Cardiac septum (tissue), 1 donor: ENCODE measurements around the gene TAF4. TPM values are rescaled to one million over a fixed set of nuclear protein-coding genes. Genes with fewer than 3 reads are reported as not detected.
A peak's percentile ranks its signal among the peaks of the same experiment; 100 is the strongest.
"Not testable (repeated sequence)": the region's sequence is repeated elsewhere in the genome, so short reads cannot be mapped to it uniquely, and the experiment has no call there.

ENCODE experiments used
- DNase-seq: peaks from one replicate; pipeline ENCODE4 v3.0.0-alpha.2; 2020; ENCODE audit warnings: low spot score
- intact Hi-C: fragments of 100-400 bp; cut with DNase I; formaldehyde crosslinking; loops from one replicate; pipeline ENCODE4 v1.14.0; 2022
- long read RNA-seq: library from polyadenylated mRNA; unstranded; transcript quantifications from one replicate; pipeline ENCODE4 v2.0.0, GENCODE V29; 2021
- total RNA-seq: library from RNA; stranded (reverse); fragmentation: NEBNext Ultra II Directional; extraction: Animal tissue kit (Norgen Biotek cat#: 25700); gene quantifications from one replicate; pipeline ENCODE4 v1.2.1, GENCODE V29; 2021
- donor health status: DM: no; HTN: no; CAD: no.

The TAF4 gene
- total RNA-seq, result 13.6 TPM
- long read RNA-seq, full-length matches to known transcripts, result 1 of 7 reads
- long read RNA-seq, partial matches to known transcripts, result 3 of 7 reads
- long read RNA-seq, other reads (novel, unspliced or antisense), result 3 of 7 reads

GRCh38 chr20:62065674-62066338 lies at the start of gene TAF4:
TSS of gene TAF4 (minus strand) at chr20:62065881. CDS start at chr20:62065810, 71 bp downstream.
- intact Hi-C loops, result loop anchor here (2.0 kb wide), 1 partner anchor 57 kb away; the partner anchor contains the start of gene LSM14B
- peak; percentile 90 for DNase-seq

- intact Hi-C loops, result no loop called here
- DNase-seq, result no peak
Measured at GRCh38 chr20:62114894-62115293, 49.2 kb upstream of the TAF4 start.

- DNase-seq, result no peak
- intact Hi-C loops, result no loop called here
Measured at GRCh38 chr20:62112368-62112767, 46.7 kb upstream of the TAF4 start.

- intact Hi-C loops, result no loop called here
- DNase-seq, result no peak
Measured at GRCh38 chr20:62111148-62111547, 45.5 kb upstream of the TAF4 start.

GRCh38 chr20:62105592-62105991 lies 39.9 kb upstream of the TAF4 start:
- DNase-seq, result no peak
- intact Hi-C loops, result no loop called here

GRCh38 chr20:62104791-62105345 lies 39.2 kb upstream of the TAF4 start:
- intact Hi-C loops, result no loop called here
- no peak for DNase-seq

- intact Hi-C loops, result no loop called here
- no peak for DNase-seq
Measured at GRCh38 chr20:62104234-62104789, 38.6 kb upstream of the TAF4 start.

- intact Hi-C loops, result no loop called here
- DNase-seq, result no peak
Measured at GRCh38 chr20:62103508-62104233, 38.0 kb upstream of the TAF4 start.

GRCh38 chr20:62101078-62101477 lies 35.4 kb upstream of the TAF4 start:
- no peak for DNase-seq
- intact Hi-C loops, result no loop called here

GRCh38 chr20:62097881-62098407 lies 32.3 kb upstream of the TAF4 start:
- DNase-seq, result no peak
- intact Hi-C loops, result no loop called here

- no peak for DNase-seq
- intact Hi-C loops, result no loop called here
Measured at GRCh38 chr20:62096421-62097380, 31.0 kb upstream of the TAF4 start.

GRCh38 chr20:62089393-62089792 lies 23.7 kb upstream of the TAF4 start:
- DNase-seq, result no peak
- intact Hi-C loops, result no loop called here

GRCh38 chr20:62088258-62089127 lies 22.8 kb upstream of the TAF4 start:
- intact Hi-C loops, result no loop called here

GRCh38 chr20:62087632-62088031 lies 22.0 kb upstream of the TAF4 start:
- intact Hi-C loops, result no loop called here
- DNase-seq, result no peak

More at GRCh38 chr20:62088258-62089127, 22.8 kb upstream of the TAF4 start:
- no peak for DNase-seq

GRCh38 chr20:62087227-62087626 lies 21.5 kb upstream of the TAF4 start:
- DNase-seq, result no peak
- intact Hi-C loops, result no loop called here

GRCh38 chr20:62085206-62085605 lies 19.5 kb upstream of the TAF4 start:
- intact Hi-C loops, result no loop called here
- no peak for DNase-seq

GRCh38 chr20:62084224-62084623 lies 18.5 kb upstream of the TAF4 start:
- DNase-seq, intact Hi-C loops: not testable (repeated sequence)

- intact Hi-C loops, result no loop called here
- DNase-seq, result no peak
Measured at GRCh38 chr20:62083312-62083711, 17.6 kb upstream of the TAF4 start.
